Measurements from ENCODE around the gene ZBTB4. TPM values are rescaled to one million over a fixed set of nuclear protein-coding genes. Genes with fewer than 3 reads are reported as not detected.

Gene ZBTB4
- total and polyA plus RNA-seq, 9 of the 15 experiments (the other 6 are each of a cell fraction or from before 2014, with no cell fraction given): 0.92 to 6.9 (median 3.3) TPM

DNA sequence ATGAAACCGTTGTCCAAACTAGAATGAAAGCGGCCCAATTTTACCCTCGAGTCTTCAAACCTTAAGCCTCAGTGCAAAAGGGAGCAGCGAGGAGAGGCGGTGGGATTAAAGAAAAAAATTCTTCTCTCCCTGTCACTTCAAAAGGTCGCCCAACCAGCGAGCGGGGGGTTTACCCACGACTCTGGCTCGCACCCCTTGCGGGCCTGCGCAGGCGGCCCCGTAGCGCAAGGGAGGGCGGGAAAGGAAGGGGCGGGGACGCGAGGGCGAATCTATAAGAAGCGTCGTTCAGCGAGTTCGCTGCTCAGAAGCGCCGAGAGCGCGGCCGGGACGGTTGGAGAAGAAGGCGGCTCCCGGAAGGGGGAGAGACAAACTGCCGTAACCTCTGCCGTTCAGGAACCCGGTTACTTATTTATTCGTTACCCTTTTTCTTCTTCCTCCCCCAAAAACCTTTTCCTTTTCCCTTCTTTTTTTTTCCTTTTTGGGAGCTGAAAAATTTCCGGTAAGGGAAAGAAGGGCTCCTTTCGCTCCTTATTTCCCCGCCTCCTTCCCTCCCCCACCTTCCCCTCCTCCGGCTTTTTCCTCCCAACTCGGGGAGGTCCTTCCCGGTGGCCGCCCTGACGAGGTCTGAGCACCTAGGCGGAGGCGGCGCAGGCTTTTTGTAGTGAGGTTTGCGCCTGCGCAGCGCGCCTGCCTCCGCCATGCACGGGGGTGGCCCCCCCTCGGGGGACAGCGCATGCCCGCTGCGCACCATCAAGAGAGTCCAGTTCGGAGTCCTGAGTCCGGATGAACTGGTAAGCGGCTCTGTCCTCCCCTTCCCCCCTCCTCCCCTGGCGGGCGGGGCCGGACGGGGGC is 4.9 kb upstream of the ZBTB4 start, which contains the start of gene POLR2A (continued):
- TF ChIP-seq NONO (IDR thresholded peaks at IDR 0.05; ENCODE audit: low read depth in 2 of 2, low read length in 1 of 2): peak; percentile 98
- no peak for TF ChIP-seq ZNF717 (CRISPR knock-in tag; IDR thresholded peaks at IDR 0.05)
- peak in 1 of 2 experiments; percentile 96; a peak in 2 of 4 replicates for TF ChIP-seq KDM4B (IDR thresholded peaks at IDR 0.05; ENCODE audit: borderline replicate concordance in 2 of 2, low read depth in 1 of 2)
- TF ChIP-seq SRSF1 (IDR thresholded peaks at IDR 0.05; ENCODE audit: low read depth, low read length): 0 out of 2 replicates have a peak, but pooled peaks have one; percentile 9
- TF ChIP-seq TAF9B (IDR thresholded peaks at IDR 0.05; ENCODE audit: partially characterized antibody): peak; percentile 92
- TF ChIP-seq SMC3 (conservative IDR thresholded peaks at IDR 0.05; ENCODE audit: insufficient read depth, low read depth, low read length): 0 out of 2 replicates have a peak, but pooled peaks have one; percentile 17
- TF ChIP-seq CBX5 (IDR thresholded peaks at IDR 0.05; ENCODE audit: borderline replicate concordance, low read depth): 0 out of 2 replicates have a peak, but pooled peaks have one; percentile 24
- 0 out of 2 replicates have a peak, but pooled peaks have one; percentile 34 for TF ChIP-seq MEF2D (tag; conservative IDR thresholded peaks at IDR 0.05; ENCODE audit: low read depth)
- no peak for TF ChIP-seq ZNF354B (CRISPR knock-in tag; IDR thresholded peaks at IDR 0.05)
- TF ChIP-seq, protein P1, sequence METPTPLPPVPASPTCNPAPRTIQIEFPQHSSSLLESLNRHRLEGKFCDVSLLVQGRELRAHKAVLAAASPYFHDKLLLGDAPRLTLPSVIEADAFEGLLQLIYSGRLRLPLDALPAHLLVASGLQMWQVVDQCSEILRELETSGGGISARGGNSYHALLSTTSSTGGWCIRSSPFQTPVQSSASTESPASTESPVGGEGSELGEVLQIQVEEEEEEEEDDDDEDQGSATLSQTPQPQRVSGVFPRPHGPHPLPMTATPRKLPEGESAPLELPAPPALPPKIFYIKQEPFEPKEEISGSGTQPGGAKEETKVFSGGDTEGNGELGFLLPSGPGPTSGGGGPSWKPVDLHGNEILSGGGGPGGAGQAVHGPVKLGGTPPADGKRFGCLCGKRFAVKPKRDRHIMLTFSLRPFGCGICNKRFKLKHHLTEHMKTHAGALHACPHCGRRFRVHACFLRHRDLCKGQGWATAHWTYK (CRISPR knock-in tag; IDR thresholded peaks at IDR 0.05): peak; percentile 44; the same call in 1 of the 2 replicates
- 0 out of 2 replicates have a peak, but pooled peaks have one; percentile 9 for TF ChIP-seq DEAF1 (CRISPR knock-in tag; IDR thresholded peaks at IDR 0.05)
- TF ChIP-seq POLR2H (tag; IDR thresholded peaks at IDR 0.05; ENCODE audit: low read depth): peak; percentile 99
- peak; percentile 83 for TF ChIP-seq CXXC5 (CRISPR knock-in tag; IDR thresholded peaks at IDR 0.05)
- peak; percentile 85; the same call in 1 of the 2 replicates for TF ChIP-seq ZBTB7A (IDR thresholded peaks at IDR 0.05; ENCODE audit: borderline replicate concordance, control insufficient read depth, low read depth, low read length)
- TF ChIP-seq CBX2 (IDR thresholded peaks at IDR 0.05; ENCODE audit: insufficient read depth, low read length, poor library complexity, severe bottlenecking): no peak
- TF ChIP-seq ESRRA (IDR thresholded peaks at IDR 0.05; ENCODE audit: borderline replicate concordance, low read depth): peak; percentile 21; the same call in 1 of the 2 replicates
- no peak for TF ChIP-seq MEF2A (IDR thresholded peaks at IDR 0.05; ENCODE audit: control insufficient read depth, low read depth, low read length)
- TF ChIP-seq HNRNPL (IDR thresholded peaks at IDR 0.05; ENCODE audit: low read depth, low read length): peak; percentile 44; the same call in 1 of the 2 replicates
- TF ChIP-seq MCM2 (IDR thresholded peaks at IDR 0.05; ENCODE audit: low read depth): no peak
- no peak for TF ChIP-seq TRIM28 (IDR thresholded peaks at IDR 0.05)
- TF ChIP-seq, protein P2, sequence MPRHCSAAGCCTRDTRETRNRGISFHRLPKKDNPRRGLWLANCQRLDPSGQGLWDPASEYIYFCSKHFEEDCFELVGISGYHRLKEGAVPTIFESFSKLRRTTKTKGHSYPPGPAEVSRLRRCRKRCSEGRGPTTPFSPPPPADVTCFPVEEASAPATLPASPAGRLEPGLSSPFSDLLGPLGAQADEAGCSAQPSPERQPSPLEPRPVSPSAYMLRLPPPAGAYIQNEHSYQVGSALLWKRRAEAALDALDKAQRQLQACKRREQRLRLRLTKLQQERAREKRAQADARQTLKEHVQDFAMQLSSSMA (CRISPR knock-in tag; IDR thresholded peaks at IDR 0.05): peak; percentile 78
- TF ChIP-seq PRPF4 (IDR thresholded peaks at IDR 0.05; ENCODE audit: insufficient read depth, low read depth, low read length, poor library complexity, severe bottlenecking): no peak
- TF ChIP-seq NRF1 (conservative IDR thresholded peaks at IDR 0.05 in 1 of 2, IDR thresholded peaks at IDR 0.05 in 1 of 2): peak; percentile 96 to 97
